Measurements from ENCODE around the gene GGT6. TPM values are rescaled to one million over a fixed set of nuclear protein-coding genes. Genes with fewer than 3 reads are reported as not detected.

GGT6 gene
- total RNA-seq, 1 donor: not detected

GRCh38 chr17:4553669-4554068 is 6.7 kb downstream of the GGT6 start:
- H3K4me3 ChIP-seq (ENCODE audit: low read depth, low read length): peak overlapping the region; percentile 80
- no peak for TF ChIP-seq CTCF (IDR thresholded peaks at IDR 0.05; ENCODE audit: insufficient read depth, low read length)
- DNase-seq (ENCODE audit: low read depth): no peak

GRCh38 chr17:4551796-4552525 is 8.4 kb downstream of the GGT6 start:
- H3K4me3 ChIP-seq (ENCODE audit: low read depth, low read length): no peak overlapping the region
- no peak for TF ChIP-seq CTCF (IDR thresholded peaks at IDR 0.05; ENCODE audit: insufficient read depth, low read length)
- no peak for DNase-seq (ENCODE audit: low read depth)

- no peak for DNase-seq (ENCODE audit: low read depth)
Observed at GRCh38 chr17:4551141-4551540, 9.2 kb downstream of the GGT6 start.

GRCh38 chr17:4550534-4551039 is 9.8 kb downstream of the GGT6 start:
- H3K4me3 ChIP-seq (ENCODE audit: low read depth, low read length): no peak overlapping the region
- no peak for DNase-seq (ENCODE audit: low read depth)
- TF ChIP-seq CTCF (IDR thresholded peaks at IDR 0.05; ENCODE audit: insufficient read depth, low read length): no peak

More at GRCh38 chr17:4551141-4551540, 9.2 kb downstream of the GGT6 start:
- no peak overlapping the region for H3K4me3 ChIP-seq (ENCODE audit: low read depth, low read length)
- no peak for TF ChIP-seq CTCF (IDR thresholded peaks at IDR 0.05; ENCODE audit: insufficient read depth, low read length)

GRCh38 chr17:4549781-4550533 is 10.4 kb downstream of the GGT6 start:
- H3K4me3 ChIP-seq (ENCODE audit: low read depth, low read length): no peak overlapping the region
- no peak for TF ChIP-seq CTCF (IDR thresholded peaks at IDR 0.05; ENCODE audit: insufficient read depth, low read length)
- DNase-seq (ENCODE audit: low read depth): no peak

GRCh38 chr17:4548721-4549531 is 11.5 kb downstream of the GGT6 start:
- TF ChIP-seq CTCF (IDR thresholded peaks at IDR 0.05; ENCODE audit: insufficient read depth, low read length): no peak

More at GRCh38 chr17:4548721-4549531, 11.5 kb downstream of the GGT6 start:
- DNase-seq (ENCODE audit: low read depth): no peak
- H3K4me3 ChIP-seq (ENCODE audit: low read depth, low read length): no peak overlapping the region

Measured in fibroblast of the aortic adventitia (primary cell).